H1 (cell line): ENCODE measurements around the gene CTPS1.
A peak's percentile ranks its signal among the peaks of the same experiment; 100 is the strongest.

ENCODE experiments used
- ATF3 ChIP-seq: IDR thresholded peaks from 2 replicates; pipeline ENCODE4 v1.6.1; 2011; ENCODE audit warnings: low read depth, mild to moderate bottlenecking, low read length; ENCODE audit not compliant: insufficient read depth
- CEBPB ChIP-seq: IDR thresholded peaks from 2 replicates; pipeline ENCODE4 v1.6.1; 2012; ENCODE audit warnings: low read depth, low read length
- EZH2 ChIP-seq: fragments of 200-600 bp; sonication (generic); IDR thresholded peaks from 2 replicates; pipeline ENCODE4 v1.7.1; 2012; ENCODE audit warnings: low read depth, mild to moderate bottlenecking, moderate library complexity, low read length, inconsistent platforms; ENCODE audit not compliant: severe bottlenecking
- MAFK ChIP-seq: IDR thresholded peaks from 2 replicates; pipeline ENCODE4 v1.6.1; 2012; ENCODE audit warnings: low read depth, mild to moderate bottlenecking, improper control_type of control experiment, low read length
- SIX5 ChIP-seq: IDR thresholded peaks from 2 replicates; pipeline ENCODE4 v1.6.1; 2011; ENCODE audit warnings: mild to moderate bottlenecking, low read depth, low read length
- TCF12 ChIP-seq: IDR thresholded peaks from 2 replicates; pipeline ENCODE4 v1.6.1; 2011; ENCODE audit warnings: low read depth, mild to moderate bottlenecking, low read length
- TF ChIP-seq, protein P1 (sequence below), 3 experiments: IDR thresholded peaks; 1 replicate in 2 of 3; 2 replicates in 1 of 3; pipeline versions ENCODE4 v1.5.1 to v1.6.1; 2011; ENCODE audit warnings: low read length in 3 of 3, mild to moderate bottlenecking in 3 of 3, inconsistent platforms in 2 of 3, low read depth in 1 of 3, moderate library complexity in 1 of 3; ENCODE audit not compliant: insufficient read depth in 1 of 3; ENCODE audit errors: control extremely low read depth in 1 of 3

- TF ChIP-seq CEBPB (no peak), EZH2 (no peak), MAFK (no peak), SIX5 (no peak), ATF3 (no peak), TCF12 (no peak)
- TF ChIP-seq, protein P1, sequence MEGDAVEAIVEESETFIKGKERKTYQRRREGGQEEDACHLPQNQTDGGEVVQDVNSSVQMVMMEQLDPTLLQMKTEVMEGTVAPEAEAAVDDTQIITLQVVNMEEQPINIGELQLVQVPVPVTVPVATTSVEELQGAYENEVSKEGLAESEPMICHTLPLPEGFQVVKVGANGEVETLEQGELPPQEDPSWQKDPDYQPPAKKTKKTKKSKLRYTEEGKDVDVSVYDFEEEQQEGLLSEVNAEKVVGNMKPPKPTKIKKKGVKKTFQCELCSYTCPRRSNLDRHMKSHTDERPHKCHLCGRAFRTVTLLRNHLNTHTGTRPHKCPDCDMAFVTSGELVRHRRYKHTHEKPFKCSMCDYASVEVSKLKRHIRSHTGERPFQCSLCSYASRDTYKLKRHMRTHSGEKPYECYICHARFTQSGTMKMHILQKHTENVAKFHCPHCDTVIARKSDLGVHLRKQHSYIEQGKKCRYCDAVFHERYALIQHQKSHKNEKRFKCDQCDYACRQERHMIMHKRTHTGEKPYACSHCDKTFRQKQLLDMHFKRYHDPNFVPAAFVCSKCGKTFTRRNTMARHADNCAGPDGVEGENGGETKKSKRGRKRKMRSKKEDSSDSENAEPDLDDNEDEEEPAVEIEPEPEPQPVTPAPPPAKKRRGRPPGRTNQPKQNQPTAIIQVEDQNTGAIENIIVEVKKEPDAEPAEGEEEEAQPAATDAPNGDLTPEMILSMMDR (IDR thresholded peaks at IDR 0.05; ENCODE audit: control extremely low read depth in 1 of 3, insufficient read depth in 1 of 3, low read depth in 1 of 3, low read length in 3 of 3) = peak; percentile 54 to 76 (median 70)
Observed at GRCh38 chr1:40948741-40949443, 30.6 kb upstream of the CTPS1 start.
